MM.1S (cell line): ENCODE results near the gene CD58.
"Not testable (repeated sequence)": the region's sequence is repeated elsewhere in the genome, so short reads cannot be mapped to it uniquely, and the experiment has no call there.

Source experiments
- CTCF ChIP-seq: fragments of 300-600 bp; sonication (generic); IDR thresholded peaks from 2 replicates; pipeline ENCODE4 v1.5.1; 2016; ENCODE audit warnings: antibody characterized with exemption, low read length, mixed read lengths
- EZH2 ChIP-seq: fragments of 300-600 bp; sonication (generic); optimal IDR thresholded peaks from 2 replicates; pipeline ENCODE3; 2017; ENCODE audit warnings: low read depth, mild to moderate bottlenecking, antibody characterized with exemption, low read length, mixed read lengths
- EZH2phosphoT487 ChIP-seq: fragments of 300-600 bp; sonication (generic); IDR thresholded peaks from 2 replicates; pipeline ENCODE4 v1.6.1; 2018; ENCODE audit warnings: antibody characterized with exemption, low read length

- not testable (repeated sequence) for TF ChIP-seq CTCF, EZH2, EZH2phosphoT487
Measured at GRCh38 chr1:116606067-116606466, 35.2 kb upstream of the CD58 start.
